ENCODE data around the gene ASAP3. TPM values are rescaled to one million over a fixed set of nuclear protein-coding genes. Genes with fewer than 3 reads are reported as not detected.
A peak's percentile ranks its signal among the peaks of the same experiment; 100 is the strongest.

ASAP3 gene
- total and polyA plus RNA-seq, 9 of the 15 experiments (the other 6 are each of a cell fraction or from before 2014, with no cell fraction given) = 1.7 to 31.2 (median 17.4) TPM

DNA sequence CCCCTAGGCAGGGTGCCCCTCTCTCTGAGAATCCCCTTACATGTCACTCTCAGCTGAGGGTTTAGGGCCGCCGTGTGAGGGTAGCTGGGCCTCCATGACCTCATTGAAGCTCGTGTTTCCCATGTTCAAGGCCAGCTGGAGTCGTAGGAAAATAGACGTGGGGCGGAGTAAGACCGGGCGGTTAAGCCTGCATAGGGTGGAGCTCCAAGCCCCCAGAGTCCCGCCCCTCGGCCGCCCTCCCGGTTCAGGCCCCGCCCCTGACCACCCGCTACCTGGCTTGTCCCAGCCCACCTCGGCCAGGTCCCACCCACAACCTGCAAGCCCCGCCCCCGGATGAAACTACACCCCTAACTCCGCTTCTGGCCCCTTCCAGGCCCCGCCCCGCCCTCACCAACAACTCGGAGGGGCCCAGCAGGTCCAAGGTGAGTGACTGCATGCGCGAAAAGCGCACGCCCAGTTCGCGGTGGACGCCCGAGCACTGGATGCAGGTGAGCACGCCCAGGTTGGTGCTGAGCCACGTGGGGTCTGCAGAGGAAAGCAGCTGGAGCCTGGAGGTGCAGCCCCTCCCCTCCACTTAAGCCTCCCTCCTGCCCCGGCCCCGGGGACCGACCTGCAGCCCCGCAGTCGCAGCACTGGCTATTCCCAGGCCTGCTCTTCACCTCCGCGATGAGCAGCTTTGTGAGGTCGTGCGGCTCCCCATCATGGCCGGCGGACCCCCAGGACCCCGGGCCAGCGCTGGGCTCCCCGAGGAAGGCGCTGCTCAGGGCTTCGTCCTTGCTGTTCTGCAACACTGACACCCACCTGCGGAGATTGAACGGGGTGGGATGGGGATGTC, 47.2 kb downstream of the ASAP3 start (continued):
- no peak for TF ChIP-seq SMAD4 (CRISPR knock-in tag; conservative IDR thresholded peaks at IDR 0.05)
- TF ChIP-seq CREBBP (IDR thresholded peaks at IDR 0.05; ENCODE audit: low read depth, low read length) = no peak
- no peak for TF ChIP-seq ILF3 (IDR thresholded peaks at IDR 0.05; ENCODE audit: borderline replicate concordance)
- TF ChIP-seq, protein P1, sequence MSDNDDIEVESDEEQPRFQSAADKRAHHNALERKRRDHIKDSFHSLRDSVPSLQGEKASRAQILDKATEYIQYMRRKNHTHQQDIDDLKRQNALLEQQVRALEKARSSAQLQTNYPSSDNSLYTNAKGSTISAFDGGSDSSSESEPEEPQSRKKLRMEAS (CRISPR knock-in tag; IDR thresholded peaks at IDR 0.05) = 0 out of 2 replicates have a peak, but pooled peaks have one; percentile 25
- TF ChIP-seq HNRNPLL (IDR thresholded peaks at IDR 0.05; ENCODE audit: low read depth, low read length, poor library complexity, severe bottlenecking) = no peak
- no peak for TF ChIP-seq FOXJ3 (CRISPR knock-in tag; IDR thresholded peaks at IDR 0.05)
- TF ChIP-seq ZNF133 (CRISPR knock-in tag; IDR thresholded peaks at IDR 0.05) = no peak
- TF ChIP-seq, protein P2, sequence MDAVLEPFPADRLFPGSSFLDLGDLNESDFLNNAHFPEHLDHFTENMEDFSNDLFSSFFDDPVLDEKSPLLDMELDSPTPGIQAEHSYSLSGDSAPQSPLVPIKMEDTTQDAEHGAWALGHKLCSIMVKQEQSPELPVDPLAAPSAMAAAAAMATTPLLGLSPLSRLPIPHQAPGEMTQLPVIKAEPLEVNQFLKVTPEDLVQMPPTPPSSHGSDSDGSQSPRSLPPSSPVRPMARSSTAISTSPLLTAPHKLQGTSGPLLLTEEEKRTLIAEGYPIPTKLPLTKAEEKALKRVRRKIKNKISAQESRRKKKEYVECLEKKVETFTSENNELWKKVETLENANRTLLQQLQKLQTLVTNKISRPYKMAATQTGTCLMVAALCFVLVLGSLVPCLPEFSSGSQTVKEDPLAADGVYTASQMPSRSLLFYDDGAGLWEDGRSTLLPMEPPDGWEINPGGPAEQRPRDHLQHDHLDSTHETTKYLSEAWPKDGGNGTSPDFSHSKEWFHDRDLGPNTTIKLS (IDR thresholded peaks at IDR 0.05; ENCODE audit: borderline replicate concordance, low read depth) = no peak
- TF ChIP-seq PCBP1 (IDR thresholded peaks at IDR 0.05; ENCODE audit: low read depth, low read length, poor library complexity, severe bottlenecking) = peak; percentile 24
- TF ChIP-seq ZNF695 (CRISPR knock-in tag; IDR thresholded peaks at IDR 0.05) = no peak
- no peak for TF ChIP-seq ZNF354B (CRISPR knock-in tag; IDR thresholded peaks at IDR 0.05)
- TF ChIP-seq HDAC6 (IDR thresholded peaks at IDR 0.05; ENCODE audit: low read depth, low read length) = no peak
- no peak for TF ChIP-seq SMARCB1 (IDR thresholded peaks at IDR 0.05; ENCODE audit: insufficient read length, low read depth)
- peak; percentile 33 for TF ChIP-seq FIP1L1 (IDR thresholded peaks at IDR 0.05; ENCODE audit: low read depth, low read length, poor library complexity, severe bottlenecking)
- TF ChIP-seq ZNF79 (CRISPR knock-in tag; IDR thresholded peaks at IDR 0.05; ENCODE audit: low read depth) = no peak
- TF ChIP-seq, protein P3, sequence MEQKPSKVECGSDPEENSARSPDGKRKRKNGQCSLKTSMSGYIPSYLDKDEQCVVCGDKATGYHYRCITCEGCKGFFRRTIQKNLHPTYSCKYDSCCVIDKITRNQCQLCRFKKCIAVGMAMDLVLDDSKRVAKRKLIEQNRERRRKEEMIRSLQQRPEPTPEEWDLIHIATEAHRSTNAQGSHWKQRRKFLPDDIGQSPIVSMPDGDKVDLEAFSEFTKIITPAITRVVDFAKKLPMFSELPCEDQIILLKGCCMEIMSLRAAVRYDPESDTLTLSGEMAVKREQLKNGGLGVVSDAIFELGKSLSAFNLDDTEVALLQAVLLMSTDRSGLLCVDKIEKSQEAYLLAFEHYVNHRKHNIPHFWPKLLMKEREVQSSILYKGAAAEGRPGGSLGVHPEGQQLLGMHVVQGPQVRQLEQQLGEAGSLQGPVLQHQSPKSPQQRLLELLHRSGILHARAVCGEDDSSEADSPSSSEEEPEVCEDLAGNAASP (IDR thresholded peaks at IDR 0.05) = no peak
- TF ChIP-seq, protein P4, sequence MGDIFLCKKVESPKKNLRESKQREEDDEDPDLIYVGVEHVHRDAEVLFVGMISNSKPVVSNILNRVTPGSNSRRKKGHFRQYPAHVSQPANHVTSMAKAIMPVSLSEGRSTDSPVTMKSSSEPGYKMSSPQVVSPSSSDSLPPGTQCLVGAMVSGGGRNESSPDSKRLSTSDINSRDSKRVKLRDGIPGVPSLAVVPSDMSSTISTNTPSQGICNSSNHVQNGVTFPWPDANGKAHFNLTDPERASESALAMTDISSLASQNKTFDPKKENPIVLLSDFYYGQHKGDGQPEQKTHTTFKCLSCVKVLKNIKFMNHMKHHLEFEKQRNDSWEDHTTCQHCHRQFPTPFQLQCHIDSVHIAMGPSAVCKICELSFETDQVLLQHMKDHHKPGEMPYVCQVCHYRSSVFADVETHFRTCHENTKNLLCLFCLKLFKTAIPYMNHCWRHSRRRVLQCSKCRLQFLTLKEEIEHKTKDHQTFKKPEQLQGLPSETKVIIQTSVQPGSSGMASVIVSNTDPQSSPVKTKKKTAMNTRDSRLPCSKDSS (IDR thresholded peaks at IDR 0.05; ENCODE audit: low read depth, partially characterized antibody) = no peak
- TF ChIP-seq BRD9 (IDR thresholded peaks at IDR 0.05; ENCODE audit: low read depth, partially characterized antibody) = no peak
- no peak for TF ChIP-seq ZNF780A (CRISPR knock-in tag; IDR thresholded peaks at IDR 0.05)
- TF ChIP-seq L3MBTL2 (IDR thresholded peaks at IDR 0.05) = no peak; the same call in 1 of the 2 replicates
- TF ChIP-seq DPF2 (IDR thresholded peaks at IDR 0.05) = 0 out of 2 replicates have a peak, but pooled peaks have one; percentile 21
- peak; percentile 65; the same call in 1 of the 2 replicates for TF ChIP-seq ATF7 (IDR thresholded peaks at IDR 0.05)
